NCI-H345 (cell line): ENCODE measurements around the gene PRXL2A.
A peak's percentile ranks its signal among the peaks of the same experiment; 100 is the strongest.
"Not testable (repeated sequence)": the region's sequence is repeated elsewhere in the genome, so short reads cannot be mapped to it uniquely, and the experiment has no call there.

Experiments
- DNase-seq: peaks from one replicate; lab custom pipeline; 2025; lab: John Stamatoyannopoulos, UW

The PRXL2A gene

GRCh38 chr10:80411267-80411668 is 2.9 kb downstream of the PRXL2A start:
- no peak for DNase-seq

GRCh38 chr10:80411681-80412220 is 3.4 kb downstream of the PRXL2A start:
- DNase-seq, result no peak

- DNase-seq, result no peak
Measured at GRCh38 chr10:80412486-80412885, 4.1 kb downstream of the PRXL2A start.

GRCh38 chr10:80413271-80413996 is 5.1 kb downstream of the PRXL2A start:
- peak; percentile 29 for DNase-seq

GRCh38 chr10:80414142-80414895 is 6.0 kb downstream of the PRXL2A start:
- DNase-seq, result peak; percentile 19

- no peak for DNase-seq
Measured at GRCh38 chr10:80415734-80416478, 7.6 kb downstream of the PRXL2A start.

- DNase-seq, result no peak
Measured at GRCh38 chr10:80416479-80417098, 8.2 kb downstream of the PRXL2A start.

- not testable (repeated sequence) for DNase-seq
Measured at GRCh38 chr10:80417256-80417655, 8.9 kb downstream of the PRXL2A start.

- no peak for DNase-seq
Measured at GRCh38 chr10:80421050-80421706, 12.8 kb downstream of the PRXL2A start.

GRCh38 chr10:80421707-80422536 is 13.6 kb downstream of the PRXL2A start:
- no peak for DNase-seq

- DNase-seq, result no peak
Measured at GRCh38 chr10:80425901-80426300, 17.6 kb downstream of the PRXL2A start.

- DNase-seq, result no peak
Measured at GRCh38 chr10:80427541-80427940, 19.2 kb downstream of the PRXL2A start.

GRCh38 chr10:80429521-80429973 is 21.2 kb downstream of the PRXL2A start:
- DNase-seq, result no peak

- DNase-seq, result no peak
Measured at GRCh38 chr10:80433134-80433533, 24.8 kb downstream of the PRXL2A start.

GRCh38 chr10:80436446-80437098 is 28.2 kb downstream of the PRXL2A start:
- DNase-seq, result no peak

- no peak for DNase-seq
Measured at GRCh38 chr10:80437227-80437626, 28.9 kb downstream of the PRXL2A start.

- DNase-seq, result no peak
Measured at GRCh38 chr10:80441831-80442230, 33.5 kb downstream of the PRXL2A start.

GRCh38 chr10:80442879-80443278 is 34.5 kb downstream of the PRXL2A start:
- DNase-seq, result no peak

GRCh38 chr10:80443531-80443974 is 35.2 kb downstream of the PRXL2A start:
- DNase-seq, result no peak

- no peak for DNase-seq
Measured at GRCh38 chr10:80444124-80444523, 35.8 kb downstream of the PRXL2A start.
